GM23338 (cell line): ENCODE data around the gene UBR2.

Experiments used
- CTCF ChIP-seq, 2 experiments: fragments of 200-600 bp in 1 of 2; sonication (generic) in 1 of 2; conservative IDR thresholded peaks; 2 replicates each; pipeline versions ENCODE4 v1.5.1 to v1.6.1; 2016 to 2017; ENCODE audit warnings: antibody characterized with exemption in 2 of 2, low read depth in 2 of 2, mild to moderate bottlenecking in 2 of 2, moderate library complexity in 1 of 2
- EZH2phosphoT487 ChIP-seq: fragments of 200-600 bp; sonication (generic); IDR thresholded peaks from one replicate; pipeline ENCODE4 v1.8.1; 2018; ENCODE audit warnings: antibody characterized with exemption; ENCODE audit not compliant: unreplicated experiment
- POLR2AphosphoS5 ChIP-seq: IDR thresholded peaks from 2 replicates; pipeline ENCODE4 v1.6.1; 2016; ENCODE audit warnings: antibody characterized with exemption, low read depth

GRCh38 chr6:42599558-42599957, 35.7 kb downstream of the UBR2 start:
- no peak for TF ChIP-seq CTCF (conservative IDR thresholded peaks at IDR 0.05; ENCODE audit: low read depth in 2 of 2)
- TF ChIP-seq POLR2AphosphoS5, result no peak
- no peak for TF ChIP-seq EZH2phosphoT487
